ENCODE results near the gene SERPINF2.
"Not testable (repeated sequence)": the region's sequence is repeated elsewhere in the genome, so short reads cannot be mapped to it uniquely, and the experiment has no call there.

Gene SERPINF2

GRCh38 chr17:1718362-1719165, 24.1 kb upstream of the SERPINF2 start:
- no peak for DNase-seq (ENCODE audit: low read depth)
- Histone ChIP-seq H3K4me3 (ENCODE audit: low read length) (no peak overlapping the region), H3K27me3 (replicated peaks; ENCODE audit: control insufficient read depth, insufficient read depth, low read length) (no peaks in the 10 kb centered on the region), H3K36me3 (ENCODE audit: control insufficient read depth, insufficient read depth, low read length, severe bottlenecking) (peaks cover 7% of the 10 kb centered on the region), H3K9ac (ENCODE audit: low read length) (peak overlapping the region; percentile 98), H3K4me1 (ENCODE audit: control insufficient read depth, insufficient read depth, low read length) (peaks cover 47% of the 10 kb centered on the region), H3K9me3 (ENCODE audit: control insufficient read depth, low read length) (no peaks in the 10 kb centered on the region)

GRCh38 chr17:1720856-1721386, 21.8 kb upstream of the SERPINF2 start:
- peak; percentile 85 for DNase-seq (ENCODE audit: low read depth)
- no peaks in the 10 kb centered on the region for H3K27me3 ChIP-seq (replicated peaks; ENCODE audit: control insufficient read depth, insufficient read depth, low read length)
- H3K4me3 ChIP-seq (ENCODE audit: low read length), result no peak overlapping the region

GRCh38 chr17:1722022-1722421, 20.6 kb upstream of the SERPINF2 start:
- not testable (repeated sequence) for H3K36me3 ChIP-seq (ENCODE audit: control insufficient read depth, insufficient read depth, low read length, severe bottlenecking); H3K9ac ChIP-seq (ENCODE audit: low read length); H3K9me3 ChIP-seq (ENCODE audit: control insufficient read depth, low read length); H3K27me3 ChIP-seq (replicated peaks; ENCODE audit: control insufficient read depth, insufficient read depth, low read length); H3K4me3 ChIP-seq (ENCODE audit: low read length)
- peaks cover 70% of the 10 kb centered on the region for H3K4me1 ChIP-seq (ENCODE audit: control insufficient read depth, insufficient read depth, low read length)
- peak; percentile 56 for DNase-seq (ENCODE audit: low read depth)

More at GRCh38 chr17:1720856-1721386, 21.8 kb upstream of the SERPINF2 start:
- Histone ChIP-seq H3K36me3 (ENCODE audit: control insufficient read depth, insufficient read depth, low read length, severe bottlenecking) (no peaks in the 10 kb centered on the region), H3K4me1 (ENCODE audit: control insufficient read depth, insufficient read depth, low read length) (peaks cover 59% of the 10 kb centered on the region), H3K9me3 (ENCODE audit: control insufficient read depth, low read length) (no peaks in the 10 kb centered on the region), H3K9ac (ENCODE audit: low read length) (peak overlapping the region; percentile 59)

- no peaks in the 10 kb centered on the region for H3K27me3 ChIP-seq (replicated peaks; ENCODE audit: control insufficient read depth, insufficient read depth, low read length)
- H3K9me3 ChIP-seq (ENCODE audit: control insufficient read depth, low read length), result no peaks in the 10 kb centered on the region
- H3K36me3 ChIP-seq (ENCODE audit: control insufficient read depth, insufficient read depth, low read length, severe bottlenecking), result peaks cover 14% of the 10 kb centered on the region
- peak within 1 kb of the TSS; percentile 87 for H3K9ac ChIP-seq (ENCODE audit: low read length)
- DNase-seq (ENCODE audit: low read depth), result peak; percentile 94
- H3K4me3 ChIP-seq (ENCODE audit: low read length), result peak within 1 kb of the TSS; percentile 79
- H3K4me1 ChIP-seq (ENCODE audit: control insufficient read depth, insufficient read depth, low read length), result peaks cover 65% of the 10 kb centered on the region
Observed at GRCh38 chr17:1724351-1724868, 18.3 kb upstream of the SERPINF2 start, which contains the start of gene WDR81. WDR81 (plus strand) TSS chr17:1724704; CDS start chr17:1724960, 256 bp downstream.

- H3K4me3 ChIP-seq (ENCODE audit: low read length), result peak overlapping the region; percentile 79
- H3K9me3 ChIP-seq (ENCODE audit: control insufficient read depth, low read length), result no peaks in the 10 kb centered on the region
- DNase-seq (ENCODE audit: low read depth), result no peak
- peaks cover 67% of the 10 kb centered on the region for H3K4me1 ChIP-seq (ENCODE audit: control insufficient read depth, insufficient read depth, low read length)
- H3K27me3 ChIP-seq (replicated peaks; ENCODE audit: control insufficient read depth, insufficient read depth, low read length), result no peaks in the 10 kb centered on the region
- H3K36me3 ChIP-seq (ENCODE audit: control insufficient read depth, insufficient read depth, low read length, severe bottlenecking), result peaks cover 14% of the 10 kb centered on the region
- H3K9ac ChIP-seq (ENCODE audit: low read length), result peak overlapping the region; percentile 87
Observed at GRCh38 chr17:1724869-1725641, 17.6 kb upstream of the SERPINF2 start.

GRCh38 chr17:1725642-1726511, 16.8 kb upstream of the SERPINF2 start:
- Histone ChIP-seq H3K36me3 (ENCODE audit: control insufficient read depth, insufficient read depth, low read length, severe bottlenecking) (peaks cover 14% of the 10 kb centered on the region), H3K9me3 (ENCODE audit: control insufficient read depth, low read length) (no peaks in the 10 kb centered on the region), H3K9ac (ENCODE audit: low read length) (peak overlapping the region; percentile 87), H3K4me1 (ENCODE audit: control insufficient read depth, insufficient read depth, low read length) (peaks cover 67% of the 10 kb centered on the region), H3K27me3 (replicated peaks; ENCODE audit: control insufficient read depth, insufficient read depth, low read length) (no peaks in the 10 kb centered on the region), H3K4me3 (ENCODE audit: low read length) (peak overlapping the region; percentile 79)
- no peak for DNase-seq (ENCODE audit: low read depth)

GRCh38 chr17:1726626-1727257, 15.9 kb upstream of the SERPINF2 start:
- H3K36me3 ChIP-seq (ENCODE audit: control insufficient read depth, insufficient read depth, low read length, severe bottlenecking), result peaks cover 14% of the 10 kb centered on the region
- peak overlapping the region; percentile 56 for H3K9ac ChIP-seq (ENCODE audit: low read length)
- DNase-seq (ENCODE audit: low read depth), result no peak
- H3K9me3 ChIP-seq (ENCODE audit: control insufficient read depth, low read length), result no peaks in the 10 kb centered on the region
- peaks cover 67% of the 10 kb centered on the region for H3K4me1 ChIP-seq (ENCODE audit: control insufficient read depth, insufficient read depth, low read length)
- no peaks in the 10 kb centered on the region for H3K27me3 ChIP-seq (replicated peaks; ENCODE audit: control insufficient read depth, insufficient read depth, low read length)
- peak overlapping the region; percentile 23 for H3K4me3 ChIP-seq (ENCODE audit: low read length)

- Histone ChIP-seq H3K4me3 (ENCODE audit: low read length) (peak overlapping the region; percentile 23), H3K4me1 (ENCODE audit: control insufficient read depth, insufficient read depth, low read length) (peaks cover 64% of the 10 kb centered on the region), H3K27me3 (replicated peaks; ENCODE audit: control insufficient read depth, insufficient read depth, low read length) (no peaks in the 10 kb centered on the region), H3K9me3 (ENCODE audit: control insufficient read depth, low read length) (no peaks in the 10 kb centered on the region), H3K9ac (ENCODE audit: low read length) (peak overlapping the region; percentile 56), H3K36me3 (ENCODE audit: control insufficient read depth, insufficient read depth, low read length, severe bottlenecking) (peaks cover 14% of the 10 kb centered on the region)
- no peak for DNase-seq (ENCODE audit: low read depth)
Observed at GRCh38 chr17:1727258-1727789, 15.3 kb upstream of the SERPINF2 start.

- Histone ChIP-seq H3K4me1 (ENCODE audit: control insufficient read depth, insufficient read depth, low read length) (peaks cover 59% of the 10 kb centered on the region), H3K4me3 (ENCODE audit: low read length) (no peak overlapping the region), H3K9ac (ENCODE audit: low read length) (peak overlapping the region; percentile 39), H3K27me3 (replicated peaks; ENCODE audit: control insufficient read depth, insufficient read depth, low read length) (no peaks in the 10 kb centered on the region), H3K9me3 (ENCODE audit: control insufficient read depth, low read length) (no peaks in the 10 kb centered on the region), H3K36me3 (ENCODE audit: control insufficient read depth, insufficient read depth, low read length, severe bottlenecking) (peaks cover 21% of the 10 kb centered on the region)
- no peak for DNase-seq (ENCODE audit: low read depth)
Observed at GRCh38 chr17:1727876-1728630, 14.6 kb upstream of the SERPINF2 start.
